Mononuclear cell (primary cell): ENCODE data around the gene RSPO4. TPM values are rescaled to one million over a fixed set of nuclear protein-coding genes. Genes with fewer than 3 reads are reported as not detected.
"Not testable (repeated sequence)": the region's sequence is repeated elsewhere in the genome, so short reads cannot be mapped to it uniquely, and the experiment has no call there.

Experiments used
- H3K27me3 ChIP-seq: 2 replicates; pipeline ENCODE4 v1.6.0; 2011; ENCODE audit warnings: low read length, control low read depth; ENCODE audit not compliant: insufficient read depth
- H3K4me1 ChIP-seq: 2 replicates; pipeline ENCODE4 v1.5.1; 2011; ENCODE audit warnings: mild to moderate bottlenecking, low read length, control low read depth; ENCODE audit not compliant: insufficient read depth
- H3K4me3 ChIP-seq: 2 replicates; pipeline ENCODE4 v1.5.1; 2011; ENCODE audit warnings: mild to moderate bottlenecking, low read length, moderate library complexity
- H3K9me3 ChIP-seq: 2 replicates; pipeline ENCODE4 v1.5.1; 2011; ENCODE audit warnings: low read depth, mild to moderate bottlenecking, control low read depth, low read length
- total RNA-seq: library from RNA; depleted of rRNA; stranded (reverse); fragments of >200 nt; gene quantifications from one replicate; pipeline ENCODE4 v1.2.3, GENCODE V29; 2012

The RSPO4 gene
- total RNA-seq, result not detected

DNA sequence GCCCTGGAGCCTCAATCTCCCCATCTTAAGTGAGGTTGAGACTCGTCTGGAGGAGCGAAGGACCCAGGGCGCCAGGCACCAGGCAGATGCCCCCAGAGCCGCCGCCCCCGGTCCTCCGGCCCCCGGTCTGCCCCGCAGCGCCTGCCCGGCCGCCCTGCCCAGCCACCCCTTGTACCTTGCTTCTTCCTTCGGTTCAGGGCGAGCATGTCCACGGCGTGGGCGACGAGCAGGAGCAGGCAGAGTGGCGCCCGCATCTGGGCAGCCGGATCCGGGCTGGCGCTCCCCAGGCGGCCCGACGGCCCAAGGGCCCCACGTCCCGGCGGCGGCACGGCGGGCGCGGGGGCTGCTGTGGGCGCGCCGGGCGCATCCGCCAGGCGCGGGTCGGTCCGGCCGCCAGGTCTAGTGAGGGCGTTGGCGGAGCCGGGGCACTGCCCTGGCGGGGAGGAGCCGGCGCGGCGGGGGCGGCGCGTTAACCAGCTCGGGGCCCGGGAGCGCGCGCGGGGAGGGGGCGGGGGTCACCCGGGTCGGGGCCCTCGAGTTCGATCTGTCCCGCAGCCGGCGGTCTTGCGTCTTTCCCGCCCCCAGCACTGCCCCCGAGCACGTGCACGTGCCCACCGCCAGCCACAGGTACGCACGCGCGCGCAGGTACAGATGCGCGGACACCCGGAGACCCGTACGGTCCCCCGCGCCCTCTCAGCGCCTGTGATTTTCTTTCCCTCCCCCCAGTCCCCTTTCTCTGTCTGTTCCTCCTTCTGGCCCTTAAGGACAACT lies at the start of gene RSPO4:
Gene RSPO4 (minus strand): TSS at position 401 of the 771 bp plus-strand sequence. CDS start 147 bp downstream, at position 254.
- Histone ChIP-seq H3K9me3 (no peaks in the 10 kb centered on the region), H3K27me3 (peaks cover 24% of the 10 kb centered on the region), H3K4me3 (no peak within 1 kb of the TSS), H3K4me1 (no peaks in the 10 kb centered on the region)

DNA sequence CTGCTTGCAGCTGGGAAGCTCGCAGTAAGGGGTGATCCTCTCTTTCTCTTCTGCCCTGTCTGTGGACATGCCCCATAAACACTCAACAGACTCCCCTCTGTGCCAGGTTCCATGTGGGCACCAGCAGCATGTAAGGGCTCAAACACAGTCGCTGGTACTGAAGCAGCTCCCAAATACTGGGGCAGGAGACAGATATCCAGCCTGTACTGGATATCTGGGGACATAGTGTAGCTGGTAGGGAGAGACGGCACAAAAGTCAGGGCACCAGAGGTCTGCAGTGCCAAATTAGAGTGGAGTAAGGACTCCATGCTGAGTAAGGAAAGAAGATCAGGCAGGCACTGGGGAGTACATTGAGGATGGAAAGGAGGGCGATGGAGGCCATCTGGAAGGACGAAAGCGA lies 48.3 kb upstream of the RSPO4 start:
- Histone ChIP-seq H3K27me3 (no peaks in the 10 kb centered on the region), H3K4me3 (no peak overlapping the region), H3K9me3 (no peaks in the 10 kb centered on the region), H3K4me1 (no peaks in the 10 kb centered on the region)

DNA sequence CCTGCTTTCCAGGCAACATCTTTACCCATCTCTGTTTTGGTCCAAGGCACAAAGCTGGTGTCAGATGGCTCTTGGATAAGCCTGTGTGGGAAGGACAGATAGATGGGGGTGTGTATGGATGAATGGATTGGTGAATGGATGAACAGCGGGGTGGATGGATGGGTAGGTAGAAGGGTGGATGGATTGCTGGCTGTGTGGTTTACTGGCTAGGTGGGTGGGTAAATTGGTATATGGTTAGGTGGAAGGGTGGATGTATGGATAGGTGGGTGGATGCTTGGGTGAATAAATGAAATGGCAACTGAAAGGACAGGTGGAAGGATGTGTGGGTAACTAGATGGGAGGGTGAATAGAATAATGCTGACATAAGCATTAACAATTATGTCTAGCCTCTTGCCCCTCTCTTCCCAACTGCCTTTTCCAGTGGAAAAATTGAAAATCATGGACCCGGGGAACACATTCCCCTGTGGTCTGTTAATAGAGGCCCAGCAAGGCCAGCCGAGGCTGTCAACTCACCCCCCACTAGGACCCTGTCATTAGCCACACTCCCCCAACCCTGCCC lies 43.8 kb upstream of the RSPO4 start:
- Histone ChIP-seq H3K4me1 (no peaks in the 10 kb centered on the region), H3K9me3 (no peaks in the 10 kb centered on the region), H3K4me3 (no peak overlapping the region), H3K27me3 (no peaks in the 10 kb centered on the region)

DNA sequence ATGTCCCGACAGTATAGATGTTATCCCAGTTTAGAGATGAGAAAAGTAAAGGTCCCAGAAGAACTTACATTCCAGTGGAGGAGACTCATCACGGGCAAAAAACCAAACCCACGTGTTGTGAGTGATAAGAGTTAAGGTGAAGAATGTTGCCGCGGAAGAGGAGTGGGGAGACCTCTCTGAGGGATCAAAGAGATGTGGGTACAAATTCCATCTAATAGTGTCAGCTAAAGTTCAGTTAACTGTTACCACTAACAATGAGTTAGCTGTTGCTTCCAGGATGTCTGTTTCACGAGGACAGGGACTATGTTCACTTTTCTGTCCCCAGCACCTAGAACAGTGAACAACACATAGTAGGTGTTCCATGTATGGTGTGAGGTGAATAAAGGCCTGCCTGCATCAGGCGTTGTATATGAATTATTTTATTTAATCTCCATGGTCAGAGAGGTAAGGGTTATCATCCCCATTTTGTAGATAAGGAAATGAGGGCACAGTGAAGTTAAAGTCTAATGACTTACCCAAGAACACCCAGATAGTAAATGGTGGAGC lies 39.8 kb upstream of the RSPO4 start:
- no peak overlapping the region for H3K4me3 ChIP-seq
- no peaks in the 10 kb centered on the region for H3K9me3 ChIP-seq
- H3K27me3 ChIP-seq, result no peaks in the 10 kb centered on the region
- no peaks in the 10 kb centered on the region for H3K4me1 ChIP-seq

DNA sequence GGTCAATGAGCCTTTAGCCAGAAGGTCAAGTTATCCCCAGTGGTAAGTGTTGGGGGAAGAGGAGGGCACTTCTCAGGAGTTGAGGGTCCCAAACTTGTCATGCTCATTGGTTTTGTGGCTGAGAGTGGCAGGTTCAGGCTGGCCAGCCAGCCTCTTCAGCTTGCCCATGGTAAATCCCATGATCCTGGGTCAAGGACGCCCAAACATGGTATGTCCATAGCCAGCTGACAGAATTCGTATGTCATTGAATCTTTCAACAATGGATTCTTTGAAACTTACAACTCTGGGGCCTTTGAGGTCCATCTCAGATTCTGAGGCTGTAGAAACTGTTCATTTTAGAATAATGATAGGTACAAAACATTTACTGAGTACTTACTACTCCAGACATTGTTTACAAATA lies 36.1 kb upstream of the RSPO4 start:
- H3K27me3 ChIP-seq, result no peaks in the 10 kb centered on the region
- H3K9me3 ChIP-seq, result no peaks in the 10 kb centered on the region
- peaks cover 15% of the 10 kb centered on the region for H3K4me1 ChIP-seq
- H3K4me3 ChIP-seq, result no peak overlapping the region

DNA sequence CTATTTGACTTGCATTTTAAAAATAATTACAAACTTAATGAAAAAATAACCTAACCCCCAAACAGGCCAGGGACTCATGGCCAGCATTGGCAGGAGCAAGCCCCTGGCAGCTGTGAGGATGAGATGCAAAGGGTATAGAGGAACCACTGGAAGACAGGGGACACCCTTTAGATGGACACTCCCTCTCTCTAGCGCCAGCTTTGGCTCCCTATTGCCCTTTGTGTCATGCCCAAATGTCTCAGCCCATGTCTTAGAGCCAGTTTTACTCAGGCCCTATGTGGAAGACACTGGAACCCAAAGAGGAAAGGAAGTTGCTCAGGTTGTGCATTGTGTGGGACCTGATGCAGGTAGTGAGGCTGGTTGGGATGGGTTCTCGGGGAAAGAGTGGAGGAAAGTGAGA lies 34.9 kb upstream of the RSPO4 start:
- peaks cover 15% of the 10 kb centered on the region for H3K4me1 ChIP-seq
- H3K4me3 ChIP-seq, result no peak overlapping the region
- no peaks in the 10 kb centered on the region for H3K9me3 ChIP-seq
- no peaks in the 10 kb centered on the region for H3K27me3 ChIP-seq

DNA sequence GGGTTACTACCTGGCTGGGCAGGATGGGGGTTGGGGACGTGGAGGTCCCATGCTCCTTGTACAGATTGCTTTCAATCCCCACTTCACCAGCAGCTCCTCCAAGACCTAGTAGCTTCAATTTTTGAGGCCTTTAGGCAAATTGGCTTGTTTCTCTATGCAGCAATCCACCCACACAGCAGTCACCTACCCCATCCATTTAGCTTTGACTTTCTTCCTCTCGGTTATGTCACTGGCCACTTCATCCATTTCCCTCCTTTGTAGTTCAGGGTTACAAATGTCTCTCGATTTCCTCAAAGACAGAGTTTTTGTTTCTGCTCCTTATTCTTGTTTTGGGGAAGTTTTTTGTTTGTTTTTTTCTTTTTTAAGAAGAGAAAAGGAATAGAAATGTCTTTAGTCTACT lies 33.4 kb upstream of the RSPO4 start:
- H3K4me1 ChIP-seq, result peaks cover 15% of the 10 kb centered on the region
- no peaks in the 10 kb centered on the region for H3K9me3 ChIP-seq
- no peak overlapping the region for H3K4me3 ChIP-seq
- H3K27me3 ChIP-seq, result no peaks in the 10 kb centered on the region

DNA sequence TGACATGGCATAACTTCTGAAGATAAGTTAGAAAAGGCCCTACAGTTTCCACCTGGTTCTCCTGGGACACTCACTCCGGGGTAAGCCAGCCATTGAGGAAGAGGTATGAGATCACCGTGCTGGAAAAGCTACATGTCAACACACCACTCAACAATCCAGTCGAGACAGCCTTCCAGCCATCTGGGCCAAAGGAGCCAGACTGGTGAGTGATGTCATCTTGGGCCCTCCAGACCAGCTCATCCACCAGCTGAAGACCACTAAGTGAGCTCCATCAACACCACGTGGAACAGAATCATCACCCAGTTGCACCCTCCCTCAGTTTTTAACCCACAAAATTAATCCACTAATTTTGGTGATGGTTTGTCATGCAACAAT lies 32.3 kb upstream of the RSPO4 start:
- Histone ChIP-seq H3K4me3 (no peak overlapping the region), H3K27me3 (no peaks in the 10 kb centered on the region), H3K4me1 (peaks cover 15% of the 10 kb centered on the region), H3K9me3 (no peaks in the 10 kb centered on the region)

DNA sequence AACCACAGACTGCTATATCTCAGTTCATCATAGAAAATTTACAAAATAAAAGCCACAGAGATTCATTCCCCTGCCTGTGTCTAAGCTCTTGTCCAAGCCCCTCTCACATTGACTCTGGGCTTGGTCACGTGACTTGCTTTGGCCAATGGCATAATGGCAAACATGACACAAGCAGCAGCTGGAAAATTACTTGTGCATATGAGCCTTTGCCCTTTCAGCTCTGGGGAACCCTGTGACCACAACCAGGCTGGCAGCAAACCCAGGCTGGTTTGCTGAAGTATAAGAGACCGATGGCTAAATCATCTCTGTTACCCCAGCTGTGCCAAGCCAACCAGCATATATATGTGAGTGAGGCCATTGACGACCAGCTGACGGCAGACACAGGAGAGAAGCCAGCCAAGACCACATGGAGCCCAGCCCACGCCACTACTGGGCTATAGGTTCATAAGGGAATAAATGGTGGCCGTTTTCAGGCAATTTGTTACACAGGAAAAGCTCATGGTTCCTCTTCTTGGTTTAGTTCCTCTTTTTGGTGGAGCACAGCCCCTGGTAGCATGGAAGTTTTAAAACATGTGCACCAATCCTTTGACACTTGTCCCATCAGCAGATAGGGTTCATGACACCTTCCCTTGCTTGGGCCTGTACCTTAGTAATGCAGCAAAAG lies 31.8 kb upstream of the RSPO4 start:
- H3K4me1 ChIP-seq, result peaks cover 15% of the 10 kb centered on the region
- H3K4me3 ChIP-seq, result no peak overlapping the region
- H3K27me3 ChIP-seq, result no peaks in the 10 kb centered on the region
- no peaks in the 10 kb centered on the region for H3K9me3 ChIP-seq

DNA sequence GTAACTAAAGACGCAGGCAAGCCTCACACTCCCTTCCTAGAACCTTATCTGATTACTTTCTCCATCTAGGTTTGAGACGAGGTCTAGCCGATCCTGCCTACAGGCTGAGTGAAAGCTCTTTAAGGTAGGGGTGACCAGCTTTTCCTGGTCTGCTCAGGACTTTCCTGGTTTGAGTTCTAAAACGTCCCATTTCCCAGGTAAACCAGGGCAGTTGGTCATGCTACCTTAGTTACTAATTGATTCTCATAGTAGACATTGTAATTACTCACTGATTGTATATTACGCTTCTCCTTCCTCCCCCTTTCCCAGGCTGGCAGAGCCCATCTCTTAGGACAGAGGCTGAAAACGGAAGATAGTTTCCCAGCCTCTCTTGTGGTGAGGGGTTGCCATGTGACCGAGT lies 27.9 kb upstream of the RSPO4 start:
- no peaks in the 10 kb centered on the region for H3K9me3 ChIP-seq
- H3K4me3 ChIP-seq, result no peak overlapping the region
- peaks cover 15% of the 10 kb centered on the region for H3K4me1 ChIP-seq
- H3K27me3 ChIP-seq, result no peaks in the 10 kb centered on the region

DNA sequence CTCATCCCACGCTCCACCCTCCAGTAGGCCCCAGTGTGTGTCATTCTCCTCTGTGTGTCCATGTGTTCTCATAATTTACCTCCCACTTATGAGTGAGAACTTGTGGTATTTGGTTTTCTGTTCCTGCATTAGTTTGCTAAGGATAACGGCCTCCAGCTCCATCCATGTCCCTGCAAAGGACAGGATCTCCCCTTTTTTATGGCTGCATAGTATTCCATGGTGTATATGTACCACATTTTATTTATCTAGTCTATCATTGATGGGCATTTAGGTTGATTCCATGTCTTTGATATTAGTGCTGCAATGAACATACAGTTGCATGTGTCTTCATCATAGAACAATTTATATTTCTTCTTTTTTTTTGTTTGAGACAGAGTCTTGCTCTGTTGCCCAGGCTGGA lies 24.1 kb upstream of the RSPO4 start:
- H3K9me3 ChIP-seq, H3K4me3 ChIP-seq, H3K4me1 ChIP-seq: not testable (repeated sequence)

DNA sequence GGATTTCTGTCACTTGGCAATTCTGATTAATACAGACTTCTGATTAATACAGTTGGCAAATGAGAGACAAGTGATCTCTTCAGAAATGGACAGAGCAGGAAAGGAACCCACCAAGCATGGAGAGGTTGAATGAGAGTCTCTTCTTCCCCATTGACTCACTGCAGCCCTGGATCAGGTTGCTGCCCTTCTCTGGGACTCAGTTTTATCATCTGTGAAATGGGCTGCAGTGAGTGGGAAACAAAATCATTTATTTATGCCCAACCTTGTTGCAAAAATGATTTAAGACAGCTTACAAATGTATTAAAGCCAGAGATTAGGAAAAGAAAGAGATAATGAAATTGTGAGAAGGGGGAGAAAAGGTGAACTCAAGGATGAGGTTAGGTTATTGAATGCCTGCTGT lies 20.8 kb upstream of the RSPO4 start:
- no peaks in the 10 kb centered on the region for H3K27me3 ChIP-seq
- H3K4me1 ChIP-seq, result no peaks in the 10 kb centered on the region
- no peak overlapping the region for H3K4me3 ChIP-seq
- H3K9me3 ChIP-seq, result no peaks in the 10 kb centered on the region

More for the DNA sequence above, 24.1 kb upstream of the RSPO4 start:
- not testable (repeated sequence) for H3K27me3 ChIP-seq

DNA sequence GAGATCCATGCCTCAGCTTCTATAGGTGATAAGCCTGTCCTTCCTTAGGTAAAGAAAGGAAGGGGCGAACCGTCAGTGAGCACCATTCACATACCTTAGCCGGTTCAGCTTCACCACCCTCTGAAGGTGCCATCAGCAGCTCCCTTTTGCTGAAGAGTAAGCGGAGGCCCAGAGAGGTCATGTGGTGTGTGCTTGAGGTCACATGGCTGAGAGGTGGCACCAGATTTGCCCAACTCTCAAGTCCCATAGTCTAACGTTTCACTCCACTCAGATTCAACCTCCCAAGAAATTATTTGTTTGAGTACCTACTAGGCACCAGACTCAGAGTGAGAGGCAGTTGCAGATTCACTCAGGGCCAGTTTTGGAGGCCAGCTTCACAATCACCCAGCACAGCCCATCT lies 18.5 kb upstream of the RSPO4 start:
- peaks cover 8% of the 10 kb centered on the region for H3K4me1 ChIP-seq
- H3K4me3 ChIP-seq, result no peak overlapping the region
- no peaks in the 10 kb centered on the region for H3K27me3 ChIP-seq
- H3K9me3 ChIP-seq, result no peaks in the 10 kb centered on the region

DNA sequence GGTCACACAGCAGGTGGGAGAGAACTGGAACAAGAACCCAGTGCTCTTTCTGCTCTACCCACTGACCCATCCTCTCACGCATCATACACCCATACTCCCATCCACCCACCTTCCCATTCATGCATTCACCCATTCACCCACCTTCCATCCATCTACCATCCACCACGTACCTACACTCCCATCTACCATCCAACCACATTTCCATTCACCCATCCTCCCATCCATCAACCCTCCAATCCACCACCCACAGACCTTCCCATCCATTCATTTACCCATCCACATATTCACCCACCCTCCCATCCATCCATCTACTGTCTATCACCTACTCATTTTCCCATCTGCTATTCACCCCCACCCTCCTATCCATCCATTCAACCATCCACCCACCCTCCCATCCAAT lies 17.2 kb upstream of the RSPO4 start:
- Histone ChIP-seq H3K9me3 (no peaks in the 10 kb centered on the region), H3K27me3 (no peaks in the 10 kb centered on the region), H3K4me1 (peaks cover 11% of the 10 kb centered on the region), H3K4me3 (no peak overlapping the region)

DNA sequence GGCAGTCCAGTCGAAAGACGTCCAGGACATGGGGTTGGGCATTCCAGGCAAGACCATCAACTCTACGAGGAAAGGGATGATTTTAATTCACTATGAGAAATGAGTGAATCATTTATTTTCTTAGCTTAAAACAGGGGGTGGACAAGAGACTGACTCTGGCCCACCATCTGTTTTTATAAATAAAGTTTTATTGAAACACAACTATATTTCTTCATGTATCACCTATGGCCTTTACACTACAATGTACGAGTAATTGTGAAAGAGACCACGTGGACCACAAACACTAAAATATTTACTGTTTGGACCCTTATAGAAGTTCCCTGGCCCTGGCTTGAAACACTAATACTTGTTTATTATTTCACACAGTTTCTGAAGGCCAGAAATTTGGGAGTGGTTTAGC lies 15.6 kb upstream of the RSPO4 start:
- H3K4me1 ChIP-seq, result peaks cover 11% of the 10 kb centered on the region
- H3K4me3 ChIP-seq, result no peak overlapping the region
- H3K27me3 ChIP-seq, result no peaks in the 10 kb centered on the region
- H3K9me3 ChIP-seq, result no peaks in the 10 kb centered on the region
